A549 (cell line): ENCODE measurements around the gene ULK2.

ENCODE experiments used
- BCL3 ChIP-seq: fragments of >200 bp; sonication (Bioruptor Twin); formaldehyde crosslinking; IDR thresholded peaks from 3 replicates; pipeline ENCODE4 v1.6.1; 2016
- HOXB13 ChIP-seq: fragments of 250-450 bp; sonication (Bioruptor Pico); IDR thresholded peaks from 2 replicates; pipeline ENCODE4 v1.5.0; 2020; ENCODE audit warnings: low read depth, mild to moderate bottlenecking, moderate library complexity
- MAX ChIP-seq: IDR thresholded peaks from 2 replicates; pipeline ENCODE4 v1.6.1; 2012
- MAZ ChIP-seq: fragments of 150-350 bp; IDR thresholded peaks from 2 replicates; pipeline ENCODE4 v1.6.1; 2014; ENCODE audit warnings: antibody characterized with exemption, low read depth, low read length, borderline replicate concordance
- NPAS2 ChIP-seq: fragments of 250-450 bp; sonication (Bioruptor Pico); IDR thresholded peaks from 2 replicates; pipeline ENCODE4 v1.8.0; 2022; ENCODE audit warnings: mild to moderate bottlenecking, moderate library complexity, borderline replicate concordance
- PHF8 ChIP-seq: fragments of 200-600 bp; sonication (generic); IDR thresholded peaks from 2 replicates; pipeline ENCODE4 v1.6.1; 2016; ENCODE audit warnings: low read depth, mild to moderate bottlenecking, antibody characterized with exemption, moderate library complexity, borderline replicate concordance
- REST ChIP-seq: fragments of 200-600 bp; sonication (generic); IDR thresholded peaks from 2 replicates; pipeline ENCODE4 v1.6.1; 2016; ENCODE audit warnings: antibody characterized with exemption, mild to moderate bottlenecking, moderate library complexity
- TP53 ChIP-seq: fragments of 250-450 bp; sonication (Bioruptor Pico); IDR thresholded peaks from 2 replicates; pipeline ENCODE4 v1.5.0; 2021; ENCODE audit warnings: mild to moderate bottlenecking, moderate library complexity
- ZFP36 ChIP-seq: fragments of 450-650 bp; IDR thresholded peaks from 2 replicates; pipeline ENCODE4 v1.6.1; 2014; ENCODE audit warnings: borderline replicate concordance; ENCODE audit not compliant: partially characterized antibody
- TF ChIP-seq, protein P1 (sequence below): fragments of 450-650 bp; IDR thresholded peaks from 2 replicates; pipeline ENCODE4 v1.6.1; 2014; ENCODE audit warnings: antibody characterized with exemption
- TF ChIP-seq, protein P2 (sequence below): fragments of >200 bp; sonication (Bioruptor Twin); formaldehyde crosslinking; IDR thresholded peaks from 3 replicates; pipeline ENCODE4 v1.5.1; 2016

- TF ChIP-seq NPAS2 (CRISPR knock-in tag): no peak
- no peak for TF ChIP-seq MAX
- TF ChIP-seq, protein P1, sequence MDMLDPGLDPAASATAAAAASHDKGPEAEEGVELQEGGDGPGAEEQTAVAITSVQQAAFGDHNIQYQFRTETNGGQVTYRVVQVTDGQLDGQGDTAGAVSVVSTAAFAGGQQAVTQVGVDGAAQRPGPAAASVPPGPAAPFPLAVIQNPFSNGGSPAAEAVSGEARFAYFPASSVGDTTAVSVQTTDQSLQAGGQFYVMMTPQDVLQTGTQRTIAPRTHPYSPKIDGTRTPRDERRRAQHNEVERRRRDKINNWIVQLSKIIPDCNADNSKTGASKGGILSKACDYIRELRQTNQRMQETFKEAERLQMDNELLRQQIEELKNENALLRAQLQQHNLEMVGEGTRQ: no peak
- no peak for TF ChIP-seq TP53 (CRISPR knock-in tag)
- TF ChIP-seq, protein P2, sequence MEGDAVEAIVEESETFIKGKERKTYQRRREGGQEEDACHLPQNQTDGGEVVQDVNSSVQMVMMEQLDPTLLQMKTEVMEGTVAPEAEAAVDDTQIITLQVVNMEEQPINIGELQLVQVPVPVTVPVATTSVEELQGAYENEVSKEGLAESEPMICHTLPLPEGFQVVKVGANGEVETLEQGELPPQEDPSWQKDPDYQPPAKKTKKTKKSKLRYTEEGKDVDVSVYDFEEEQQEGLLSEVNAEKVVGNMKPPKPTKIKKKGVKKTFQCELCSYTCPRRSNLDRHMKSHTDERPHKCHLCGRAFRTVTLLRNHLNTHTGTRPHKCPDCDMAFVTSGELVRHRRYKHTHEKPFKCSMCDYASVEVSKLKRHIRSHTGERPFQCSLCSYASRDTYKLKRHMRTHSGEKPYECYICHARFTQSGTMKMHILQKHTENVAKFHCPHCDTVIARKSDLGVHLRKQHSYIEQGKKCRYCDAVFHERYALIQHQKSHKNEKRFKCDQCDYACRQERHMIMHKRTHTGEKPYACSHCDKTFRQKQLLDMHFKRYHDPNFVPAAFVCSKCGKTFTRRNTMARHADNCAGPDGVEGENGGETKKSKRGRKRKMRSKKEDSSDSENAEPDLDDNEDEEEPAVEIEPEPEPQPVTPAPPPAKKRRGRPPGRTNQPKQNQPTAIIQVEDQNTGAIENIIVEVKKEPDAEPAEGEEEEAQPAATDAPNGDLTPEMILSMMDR: no peak
- no peak for TF ChIP-seq ZFP36
- TF ChIP-seq REST: no peak
- no peak for TF ChIP-seq MAZ
- TF ChIP-seq PHF8: no peak
- TF ChIP-seq BCL3: no peak
- TF ChIP-seq HOXB13: no peak
Measured at GRCh38 chr17:19791918-19792550, 75.7 kb downstream of the ULK2 start.
